RCC 7860 (cell line): ENCODE measurements around the gene AMT.
"Not testable (repeated sequence)": the region's sequence is repeated elsewhere in the genome, so short reads cannot be mapped to it uniquely, and the experiment has no call there.

Experiments
- DNase-seq: peaks from one replicate; pipeline ENCODE4 v3.0.0-alpha.2; 2015; ENCODE audit warnings: low spot score
- FAIRE-seq: peaks from 2 replicates; lab custom pipeline; 2012; peaks lifted over from hg19 to GRCh38; lab: Jason Lieb, UNC

Gene AMT

DNA sequence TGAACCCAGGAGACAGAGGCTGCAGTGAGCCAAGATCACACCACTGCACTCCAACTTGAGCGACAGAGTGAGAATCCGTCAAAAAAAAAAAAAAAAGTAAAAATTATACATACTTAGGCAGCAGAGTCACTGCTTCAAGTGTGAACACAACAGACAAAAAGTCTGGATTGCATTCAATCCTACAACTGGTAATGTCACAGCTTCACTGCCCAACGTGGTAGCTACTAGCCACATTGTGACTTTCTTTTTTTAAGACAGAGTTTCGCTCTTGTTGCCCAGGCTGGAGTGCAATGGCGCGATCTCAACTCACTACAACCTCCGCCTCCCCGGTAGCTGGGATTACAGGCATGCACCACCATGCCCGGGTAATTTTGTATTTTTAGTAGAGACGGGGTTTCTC is 31.0 kb downstream of the AMT start:
- not testable (repeated sequence) for DNase-seq, FAIRE-seq

DNA sequence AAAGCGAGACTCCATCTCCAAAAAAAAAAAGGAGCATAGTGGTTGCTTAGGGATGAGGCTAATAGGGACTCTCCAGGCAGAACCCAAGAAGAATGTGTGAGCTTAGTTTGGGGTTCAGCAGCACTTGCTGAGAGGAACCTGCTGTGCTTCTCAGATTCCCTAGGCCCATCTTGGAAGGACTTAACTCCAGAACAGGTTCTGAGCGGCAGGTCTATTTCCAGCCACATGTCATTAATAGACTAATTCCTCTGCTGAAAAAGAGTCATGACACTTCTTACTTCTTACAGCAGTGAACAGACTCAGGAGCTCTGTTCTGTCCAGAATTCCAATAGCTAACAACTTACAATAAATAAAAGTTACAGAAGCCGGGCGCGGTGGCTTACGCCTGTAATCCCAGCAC is 33.0 kb downstream of the AMT start:
- DNase-seq (no peak), FAIRE-seq (no peak)

DNA sequence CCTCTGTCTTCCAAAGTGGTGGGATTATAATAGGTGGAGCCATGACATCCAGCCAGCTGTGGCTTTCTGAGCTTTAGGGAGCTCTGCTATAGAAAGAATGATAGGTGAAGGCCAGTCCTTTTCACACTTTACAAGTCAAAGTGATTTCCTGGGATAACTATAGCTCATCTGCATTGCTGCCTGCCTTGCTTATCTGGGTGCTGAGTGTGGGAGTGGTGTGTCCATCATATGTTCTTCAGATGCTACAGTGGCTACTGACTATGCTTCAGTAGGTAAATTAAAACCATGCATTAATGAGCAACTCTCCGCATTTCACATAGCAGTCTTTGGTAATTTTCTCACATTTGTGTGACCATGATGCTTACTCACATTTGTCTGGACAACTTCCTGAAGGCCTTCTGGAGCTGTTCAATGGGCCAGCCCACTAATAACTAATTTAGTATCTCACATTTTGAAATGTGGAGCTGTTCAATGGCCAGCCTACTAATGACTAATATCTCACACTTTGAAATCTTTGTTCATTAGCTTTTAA is 33.9 kb downstream of the AMT start:
- DNase-seq (no peak), FAIRE-seq (no peak)

DNA sequence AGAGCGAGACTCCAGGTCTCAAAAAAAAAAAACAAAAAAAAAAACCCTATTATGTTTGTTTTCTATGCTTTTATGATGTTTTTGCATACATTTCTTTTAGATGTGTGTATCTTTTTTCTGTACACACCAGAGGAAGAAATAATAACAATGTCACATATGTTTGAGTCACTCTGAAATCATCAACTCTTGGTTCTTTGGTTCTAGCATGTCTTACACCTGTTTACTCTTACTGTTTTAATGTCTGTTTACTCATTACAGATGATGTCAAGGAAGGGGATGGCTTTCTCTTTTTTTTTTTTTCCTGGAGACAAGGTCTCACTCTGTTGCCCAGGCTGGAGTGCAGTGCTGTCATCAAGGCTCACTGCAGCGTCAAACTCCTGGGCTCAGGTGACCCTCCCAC is 34.6 kb downstream of the AMT start:
- DNase-seq: no peak
- no peak for FAIRE-seq

DNA sequence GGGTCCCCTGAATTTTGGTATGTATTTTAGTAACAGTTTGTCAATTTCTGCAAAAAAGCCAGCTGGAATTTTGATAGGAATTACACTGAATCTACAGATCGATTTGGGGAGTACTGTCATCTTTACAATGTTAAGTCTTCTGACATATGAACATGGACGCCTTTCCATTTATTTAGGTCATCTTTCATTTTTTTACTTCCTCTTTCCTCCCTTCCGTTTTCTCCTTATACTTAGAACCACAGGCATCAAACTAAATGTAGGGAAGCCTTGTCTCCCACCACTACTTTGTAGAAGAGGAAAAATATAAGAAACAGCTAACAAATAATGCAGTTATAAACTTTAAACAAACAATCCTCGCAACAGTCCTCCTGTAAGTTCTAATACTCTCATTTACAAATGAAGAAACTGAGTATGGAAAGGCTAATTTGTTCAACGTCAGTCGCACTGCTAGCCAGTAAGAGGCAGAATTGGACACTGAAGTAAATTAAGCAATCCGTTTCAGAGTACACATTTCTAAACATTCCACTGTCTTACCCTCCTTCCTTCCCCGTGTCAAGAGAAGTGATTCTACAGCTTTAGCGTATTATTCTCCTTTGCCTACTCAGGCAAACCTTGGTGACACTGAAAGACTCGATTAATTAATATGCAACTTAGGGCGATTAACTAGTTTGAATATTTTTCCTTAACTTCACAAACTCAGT is 36.1 kb downstream of the AMT start:
- FAIRE-seq (no peak), DNase-seq (no peak)

DNA sequence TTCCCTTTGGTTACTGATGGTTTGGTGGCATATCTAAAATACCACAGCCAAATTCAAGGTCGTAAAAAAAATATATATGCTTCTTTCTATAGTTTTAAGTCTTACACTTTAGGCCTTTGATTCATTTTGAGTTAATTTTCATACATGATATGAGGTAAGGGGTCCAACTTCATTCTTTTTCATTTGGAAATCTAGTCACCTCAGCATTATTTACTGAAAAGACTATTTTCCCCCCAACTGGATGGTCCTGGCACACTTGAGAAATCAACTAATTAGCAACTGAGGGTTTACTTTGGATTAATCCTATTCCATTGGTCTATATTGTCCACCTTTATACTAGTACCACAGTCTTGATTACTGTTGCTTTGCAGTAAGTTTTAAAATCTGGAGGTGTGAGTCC is 36.7 kb downstream of the AMT start:
- DNase-seq: no peak
- FAIRE-seq: no peak

DNA sequence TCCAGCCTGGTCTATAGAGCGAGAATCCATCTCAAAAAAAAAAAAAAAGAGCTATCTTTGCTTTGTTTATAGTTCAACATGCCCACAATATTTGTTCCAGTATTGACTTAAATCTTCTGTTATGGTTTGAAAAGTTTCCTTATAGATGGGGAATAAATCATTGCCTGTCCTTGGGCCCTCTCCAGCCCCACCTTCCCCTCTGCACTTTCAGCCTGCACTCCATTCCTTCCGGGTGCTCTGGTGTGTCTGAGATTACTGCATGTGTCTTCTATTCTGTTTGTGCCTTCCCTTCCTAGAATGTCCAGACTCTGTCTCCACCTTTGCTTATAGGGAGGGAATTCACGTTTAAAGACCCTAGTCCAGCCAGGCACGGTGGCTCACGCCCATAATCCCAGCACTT is 38.9 kb downstream of the AMT start:
- no peak for FAIRE-seq

DNA sequence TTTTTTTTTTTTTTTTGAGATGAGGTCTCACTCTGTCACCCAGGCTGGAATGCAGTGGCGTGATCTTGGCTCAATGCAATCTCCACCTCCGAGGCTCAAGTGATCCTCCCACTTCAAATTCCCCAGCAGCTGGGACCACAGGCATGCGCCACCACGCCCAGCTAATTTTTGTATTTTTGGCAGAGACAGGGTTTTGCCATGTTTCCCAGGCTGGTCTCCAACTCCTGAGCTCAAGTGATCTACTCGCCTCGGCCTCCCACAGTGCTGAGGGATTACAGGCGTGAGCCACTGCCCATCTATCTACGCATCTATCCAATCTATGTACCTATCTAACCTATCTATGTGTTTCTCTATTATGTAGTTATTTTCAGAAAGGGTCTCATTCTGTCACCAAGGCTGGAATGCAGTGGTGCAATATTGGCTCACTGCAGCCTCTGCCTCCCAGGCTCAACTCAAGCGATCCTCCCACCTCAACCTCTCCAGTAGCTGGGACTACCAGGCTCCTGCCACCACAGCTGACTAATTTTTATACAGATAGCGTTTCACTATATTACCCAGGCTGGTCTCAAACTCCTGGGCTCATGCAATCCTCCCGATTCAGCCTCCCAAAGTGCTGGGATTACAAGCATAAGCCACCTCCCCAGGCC is 43.9 kb downstream of the AMT start:
- peak; percentile 89 for FAIRE-seq
- DNase-seq: peak; percentile 75

More for the DNA sequence above, 38.9 kb downstream of the AMT start:
- no peak for DNase-seq

DNA sequence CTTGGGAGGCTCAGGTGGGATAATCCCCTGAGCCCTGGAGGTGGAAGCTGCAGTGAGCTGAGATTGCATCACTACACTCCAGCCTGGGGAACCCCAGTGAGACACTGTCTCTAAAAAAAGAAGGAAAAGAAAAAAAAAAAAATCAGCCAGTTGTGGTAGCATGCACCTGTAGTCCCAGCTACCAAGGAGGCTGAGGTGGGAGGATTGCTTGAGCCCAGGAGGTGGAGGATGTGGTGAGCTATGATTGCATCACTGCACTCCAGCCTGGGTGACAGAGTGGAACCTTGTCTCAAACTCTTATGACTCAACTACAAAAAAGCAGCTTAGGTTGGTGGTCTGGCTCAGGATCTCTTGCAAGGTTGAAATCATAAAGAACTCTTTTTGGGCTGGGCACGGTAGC is 44.8 kb downstream of the AMT start:
- DNase-seq: peak; percentile 89
- FAIRE-seq: peak; percentile 90

DNA sequence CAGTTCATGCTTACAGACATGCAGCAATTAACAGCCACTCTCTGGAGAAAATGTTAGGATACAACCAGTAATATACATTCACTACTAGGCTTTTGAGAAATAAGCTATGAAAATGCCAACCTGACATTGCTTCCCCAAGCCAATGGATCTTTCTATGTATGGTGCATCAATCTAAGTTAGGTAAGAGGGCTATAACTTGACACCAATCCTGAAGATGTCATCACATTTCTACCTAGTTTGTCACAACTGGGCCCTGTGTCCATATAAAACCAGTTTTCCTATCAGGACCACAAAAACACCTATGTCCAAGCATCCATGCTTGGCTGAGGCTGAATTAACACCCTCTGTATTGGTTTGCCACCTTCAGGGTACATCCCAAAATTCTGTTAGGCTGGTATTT is 50.3 kb downstream of the AMT start:
- FAIRE-seq (no peak), DNase-seq (no peak)

DNA sequence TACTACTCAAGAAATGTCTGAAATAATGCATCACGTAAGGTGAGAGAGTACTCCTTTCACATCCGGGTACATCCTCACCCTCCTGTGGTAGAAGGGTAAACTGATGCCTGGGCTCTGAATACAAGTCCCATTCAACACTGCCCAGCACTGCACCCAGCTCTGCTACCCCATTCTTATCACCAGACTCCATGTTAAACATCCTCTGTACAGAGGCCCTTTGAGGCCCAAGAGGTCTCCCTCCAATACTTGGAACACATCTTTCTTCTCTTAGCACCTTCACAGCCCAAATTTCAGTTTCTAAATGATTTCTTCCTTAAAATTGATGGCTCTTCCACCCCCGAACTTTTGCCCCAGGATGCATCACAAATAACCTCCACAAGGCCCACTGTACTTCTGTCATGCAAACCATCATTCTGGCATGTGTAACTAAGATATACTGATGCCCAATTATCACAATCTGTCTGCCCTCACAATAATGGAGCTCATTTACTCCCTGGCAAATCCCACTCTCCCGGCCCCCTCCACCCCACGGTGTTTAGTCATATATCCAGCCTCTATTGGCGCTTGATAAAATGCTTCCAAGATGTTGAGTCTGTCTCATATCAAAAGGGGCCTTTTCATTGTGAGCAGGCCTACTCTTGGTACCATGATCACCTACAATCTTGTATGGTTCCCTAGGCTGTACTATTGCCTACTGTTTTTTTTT is 51.5 kb downstream of the AMT start:
- DNase-seq (no peak), FAIRE-seq (no peak)
